ENCODE measurements around the gene PKN1.

GRCh38 chr19:14482172-14482941 lies 49.3 kb downstream of the PKN1 start:
- no peak for TF ChIP-seq CTCF (conservative IDR thresholded peaks at IDR 0.05 in 1 of 2, IDR thresholded peaks at IDR 0.05 in 1 of 2; ENCODE audit: extremely low read depth in 1 of 2, insufficient read depth in 1 of 2, low read depth in 1 of 2, low read length in 2 of 2)
- no peak for TF ChIP-seq EZH2 (IDR thresholded peaks at IDR 0.05; ENCODE audit: borderline replicate concordance, low read length)
